Gastrocnemius medialis (tissue), 4 donors: ENCODE measurements around the gene ANXA2R. TPM values are rescaled to one million over a fixed set of nuclear protein-coding genes. Genes with fewer than 3 reads are reported as not detected.
"Not testable (repeated sequence)": the region's sequence is repeated elsewhere in the genome, so short reads cannot be mapped to it uniquely, and the experiment has no call there.

Source experiments
- ATAC-seq, 2 donors: fragments of 150-250 bp; one replicate each; pipeline ENCODE4 v1.9.1; 2016
- DNase-seq, 2 donors: peaks; one replicate each; pipeline ENCODE4 v3.0.0-alpha.2; 2019
- H3K27ac ChIP-seq, 4 donors: fragments of 200-600 bp; sonication (generic); 1 replicate in 1 of 4; 2 replicates in 3 of 4; pipeline ENCODE4 v1.5.1; 2016 to 2018; ENCODE audit warnings: mild to moderate bottlenecking in 2 of 4, moderate library complexity in 1 of 4
- H3K27me3 ChIP-seq, 3 donors: fragments of 200-600 bp; sonication (generic) in 2 of 3; 1 replicate in 1 of 3; 2 replicates in 2 of 3; pipeline versions ENCODE4 v1.5.1 to v1.6.0; 2016 to 2019; ENCODE audit warnings: mild to moderate bottlenecking in 1 of 3, moderate library complexity in 1 of 3
- H3K36me3 ChIP-seq, 2 donors: fragments of 200-600 bp; sonication (generic) in 1 of 2; one replicate each; pipeline ENCODE4 v1.5.1; 2017 to 2018
- H3K4me1 ChIP-seq, 2 donors: fragments of 200-600 bp; sonication (generic) in 1 of 2; one replicate each; pipeline ENCODE4 v1.5.1; 2016 to 2017; ENCODE audit warnings: mild to moderate bottlenecking in 2 of 2
- H3K4me3 ChIP-seq, 4 donors: fragments of 200-600 bp; sonication (generic) in 3 of 4; 1 replicate in 1 of 4; 2 replicates in 3 of 4; pipeline ENCODE4 v1.5.1; 2016 to 2019; ENCODE audit warnings: mild to moderate bottlenecking in 2 of 4
- H3K9me3 ChIP-seq, 3 donors: fragments of 200-600 bp; sonication (generic) in 2 of 3; 1 replicate in 1 of 3; 2 replicates in 2 of 3; pipeline ENCODE4 v1.5.1; 2016 to 2019
- CTCF ChIP-seq, 5 experiments: fragments of 450-650 bp in 3 of 5; fragments of 200-600 bp in 2 of 5; sonication (generic) in 2 of 5; IDR thresholded peaks in 4 of 5; conservative IDR thresholded peaks in 1 of 5; 1 replicate in 4 of 5; 2 replicates in 1 of 5; pipeline ENCODE4 v1.5.1; 2016 to 2019; ENCODE audit warnings: antibody characterized with exemption in 5 of 5, mild to moderate bottlenecking in 3 of 5, moderate library complexity in 3 of 5
- POLR2A ChIP-seq, 2 donors: fragments of 450-650 bp; IDR thresholded peaks; one replicate each; pipeline ENCODE4 v1.6.1; 2017; ENCODE audit warnings: antibody characterized with exemption in 2 of 2, mild to moderate bottlenecking in 2 of 2, moderate library complexity in 2 of 2
- in situ Hi-C, 4 donors: fragments of 200-750 bp; cut with MboI; loops; one replicate each; pipeline versions ENCODE4 v1.15.0 to v1.8.0; 2017; ENCODE audit warnings: low sequenced_read_pairs in 4 of 4
- intact Hi-C: fragments of 100-400 bp; cut with DNase I; formaldehyde crosslinking; loops from one replicate; pipeline ENCODE4 v1.15.1; 2023; ENCODE audit warnings: low total_unique reads
- total RNA-seq, 4 donors: library from RNA; depleted of rRNA; stranded (reverse); fragments of >200 nt; gene quantifications; one replicate each; pipeline versions ENCODE4 v1.1.0 to v1.2.3, GENCODE V29; 2016

The ANXA2R gene
- total RNA-seq, 4 donors from 2014 or later, result 1.1 to 3.3 (median 1.4) TPM

GRCh38 chr5:43073597-43074546 lies 33.8 kb upstream of the ANXA2R start:
- H3K9me3 ChIP-seq, result no peaks in the 10 kb centered on the region
- peaks cover 0 to 18% of the 10 kb centered on the region in 2 donors for H3K36me3 ChIP-seq
- no peak overlapping the region for H3K4me3 ChIP-seq
- peak in 1 of 2 donors; percentile 49 for ATAC-seq
- in situ Hi-C loops (no loop called here), intact Hi-C loops (loop anchor here (1.0 to 10.0 kb wide), 3 partner anchors 31 to 311 kb away; partner anchors contain the start of gene NIM1K)
- TF ChIP-seq CTCF (IDR thresholded peaks at IDR 0.05 in 4 of 5, conservative IDR thresholded peaks at IDR 0.05 in 1 of 5) (peak; percentile 31 to 71 (median 57)), POLR2A (IDR thresholded peaks at IDR 0.05) (no peak)
- no peak for DNase-seq
- H3K27me3 ChIP-seq, result no peaks in the 10 kb centered on the region
- H3K27ac ChIP-seq, result peak overlapping the region in 2 of 4 donors; percentile 74 to 84
- H3K4me1 ChIP-seq, result peaks cover 21 to 28% of the 10 kb centered on the region in 2 donors

DNA sequence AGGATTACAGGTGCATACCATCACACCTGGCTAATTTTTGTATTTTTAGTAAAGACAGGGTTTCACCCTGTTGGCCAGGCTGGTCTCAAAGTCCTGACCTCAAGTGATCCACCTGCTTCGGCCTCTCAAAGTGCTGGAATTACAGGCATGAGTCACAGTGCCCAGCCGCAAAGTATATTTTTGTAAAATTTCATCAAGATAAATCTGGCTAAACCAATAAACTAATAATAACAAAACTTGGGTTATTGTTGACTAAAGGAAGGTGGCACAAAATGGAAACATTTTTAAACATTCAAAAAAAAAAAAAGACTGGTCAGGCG lies 29.2 kb upstream of the ANXA2R start:
- not testable (repeated sequence) for DNase-seq, ATAC-seq, H3K9me3 ChIP-seq, H3K27me3 ChIP-seq
- H3K36me3 ChIP-seq, result peaks cover 0 to 18% of the 10 kb centered on the region in 2 donors
- peak overlapping the region in 2 of 4 donors; percentile 86 to 88 for H3K4me3 ChIP-seq
- H3K27ac ChIP-seq, result peak overlapping the region; percentile 91 to 98 (median 94)
- H3K4me1 ChIP-seq, result peaks cover 28% of the 10 kb centered on the region in 2 donors
- in situ Hi-C loops, result loop anchor here in 2 of 4 donors (5.0 kb wide), 2 partner anchors 38 to 62 kb away; no protein-coding TSS in a partner anchor
- intact Hi-C loops, result loop anchor here (5.0 to 10.0 kb wide), 3 partner anchors 243 to 1165 kb away; partner anchors contain the start of genes HMGCS1, NNT and RIMOC1

DNA sequence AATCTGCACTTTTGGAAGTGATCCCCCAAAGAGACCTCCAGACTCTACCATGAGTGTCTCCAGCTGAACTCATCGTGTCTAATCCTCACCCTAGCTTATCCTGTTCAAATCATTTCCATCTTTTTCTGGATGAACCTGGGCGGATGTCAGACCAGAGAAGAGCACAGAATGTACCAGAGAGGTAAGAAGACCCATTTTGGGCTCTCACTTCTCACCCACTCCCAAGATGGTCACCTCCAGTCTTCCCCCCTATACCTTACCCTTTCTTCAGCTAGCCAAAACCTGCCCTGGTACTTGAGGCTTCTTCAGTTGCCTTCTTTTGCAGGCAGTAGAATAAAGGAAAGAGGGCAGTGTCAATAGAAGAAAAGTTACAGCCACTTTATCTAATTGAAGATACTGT lies 27.9 kb upstream of the ANXA2R start:
- intact Hi-C loops, result loop anchor here (5.0 to 10.0 kb wide), 3 partner anchors 244 to 1163 kb away; partner anchors contain the start of genes HMGCS1, NNT and RIMOC1
- H3K27ac ChIP-seq, result peak overlapping the region; percentile 91 to 98 (median 94)
- peaks cover 31 to 33% of the 10 kb centered on the region in 2 donors for H3K4me1 ChIP-seq
- H3K9me3 ChIP-seq, result no peaks in the 10 kb centered on the region
- ATAC-seq, result no peak
- H3K27me3 ChIP-seq, result no peaks in the 10 kb centered on the region
- peak overlapping the region; percentile 84 to 93 (median 87) for H3K4me3 ChIP-seq
- TF ChIP-seq CTCF (IDR thresholded peaks at IDR 0.05 in 4 of 5, conservative IDR thresholded peaks at IDR 0.05 in 1 of 5) (no peak), POLR2A (IDR thresholded peaks at IDR 0.05) (no peak)
- peaks cover 0 to 18% of the 10 kb centered on the region in 2 donors for H3K36me3 ChIP-seq
- DNase-seq, result no peak
- in situ Hi-C loops, result loop anchor here in 2 of 4 donors (5.0 kb wide), 2 partner anchors 39 to 61 kb away; no protein-coding TSS in a partner anchor

GRCh38 chr5:43066799-43067741 lies 27.0 kb upstream of the ANXA2R start:
- TF ChIP-seq CTCF (IDR thresholded peaks at IDR 0.05 in 4 of 5, conservative IDR thresholded peaks at IDR 0.05 in 1 of 5) (no peak), POLR2A (IDR thresholded peaks at IDR 0.05) (peak; percentile 67 to 69)
- H3K27me3 ChIP-seq, result no peaks in the 10 kb centered on the region
- peak; percentile 73 to 77 for ATAC-seq
- intact Hi-C loops, result loop anchor here (1.0 to 10.0 kb wide), 6 partner anchors 54 to 1162 kb away; partner anchors contain the start of genes HMGCS1, NNT and RIMOC1
- H3K4me3 ChIP-seq, result peak overlapping the region; percentile 84 to 93 (median 87)
- in situ Hi-C loops, result loop anchor here in 2 of 4 donors (5.0 kb wide), 2 partner anchors 40 to 60 kb away; no protein-coding TSS in a partner anchor
- peak overlapping the region; percentile 91 to 98 (median 94) for H3K27ac ChIP-seq
- peaks cover 0 to 18% of the 10 kb centered on the region in 2 donors for H3K36me3 ChIP-seq
- no peaks in the 10 kb centered on the region for H3K9me3 ChIP-seq
- DNase-seq, result peak; percentile 88 to 89
- H3K4me1 ChIP-seq, result peaks cover 31 to 33% of the 10 kb centered on the region in 2 donors
